MV-4-11 (cell line): Measurements from ENCODE around the gene ZNF276.

Experiments
- DNase-seq: peaks from one replicate; lab custom pipeline; 2025; lab: John Stamatoyannopoulos, UW

ZNF276 gene

DNA sequence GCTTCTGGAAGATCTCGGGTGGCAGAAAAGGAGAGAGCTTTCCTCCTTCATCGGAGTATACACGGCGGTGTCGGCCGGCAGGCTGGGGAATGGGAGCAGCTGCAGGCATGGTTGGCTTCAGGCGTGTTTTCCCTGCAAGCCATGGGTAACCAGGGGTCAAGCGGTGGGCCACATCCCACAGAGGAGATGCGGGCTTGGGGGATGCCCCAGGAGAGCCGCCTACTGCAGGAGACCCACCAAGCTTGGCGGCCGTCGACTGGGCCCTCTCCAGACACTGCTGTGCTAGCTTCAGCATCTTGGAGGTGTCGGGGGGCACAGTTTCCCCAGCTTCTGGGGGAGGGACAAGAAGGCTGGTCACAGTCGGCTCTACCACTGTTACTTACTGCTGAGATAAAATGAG is 4.8 kb upstream of the ZNF276 start:
- DNase-seq, result no peak

DNA sequence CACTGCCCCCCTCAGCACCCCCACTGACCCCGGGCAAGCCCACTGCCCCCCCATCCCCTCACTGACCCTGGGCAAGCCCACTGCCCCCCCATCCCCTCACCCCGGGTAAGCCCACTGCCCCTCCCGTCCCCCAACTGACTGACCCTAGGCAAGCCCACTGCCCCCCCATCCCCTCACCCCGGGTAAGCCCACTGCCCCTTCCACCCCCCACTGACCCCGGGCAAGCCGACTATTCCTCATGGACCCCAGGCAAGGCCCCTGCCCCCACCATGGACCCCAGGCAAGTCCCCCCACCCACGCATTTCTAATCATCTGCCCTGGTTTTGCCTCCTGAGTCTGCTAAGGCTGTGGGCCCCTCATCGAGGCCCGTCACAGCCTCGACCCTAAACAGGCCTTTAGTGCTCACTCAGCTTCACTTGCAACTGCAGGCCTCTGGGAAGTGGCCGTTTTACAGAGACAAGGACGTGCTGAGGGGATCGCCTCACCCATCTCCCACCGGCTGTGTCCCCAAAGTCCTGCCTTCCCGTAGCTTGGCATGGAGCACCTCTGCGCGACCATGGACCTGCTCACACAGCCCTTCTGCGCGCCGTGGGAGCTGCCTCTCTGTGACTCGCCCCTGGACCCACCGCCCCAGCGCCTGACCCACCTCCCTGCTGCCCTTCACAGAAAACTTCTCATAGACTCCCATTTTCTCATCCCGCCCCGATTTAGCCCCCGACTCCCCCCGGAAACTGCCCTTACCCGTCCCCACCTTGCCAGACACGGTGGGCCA is 4.2 kb upstream of the ZNF276 start:
- DNase-seq, result no peak

DNA sequence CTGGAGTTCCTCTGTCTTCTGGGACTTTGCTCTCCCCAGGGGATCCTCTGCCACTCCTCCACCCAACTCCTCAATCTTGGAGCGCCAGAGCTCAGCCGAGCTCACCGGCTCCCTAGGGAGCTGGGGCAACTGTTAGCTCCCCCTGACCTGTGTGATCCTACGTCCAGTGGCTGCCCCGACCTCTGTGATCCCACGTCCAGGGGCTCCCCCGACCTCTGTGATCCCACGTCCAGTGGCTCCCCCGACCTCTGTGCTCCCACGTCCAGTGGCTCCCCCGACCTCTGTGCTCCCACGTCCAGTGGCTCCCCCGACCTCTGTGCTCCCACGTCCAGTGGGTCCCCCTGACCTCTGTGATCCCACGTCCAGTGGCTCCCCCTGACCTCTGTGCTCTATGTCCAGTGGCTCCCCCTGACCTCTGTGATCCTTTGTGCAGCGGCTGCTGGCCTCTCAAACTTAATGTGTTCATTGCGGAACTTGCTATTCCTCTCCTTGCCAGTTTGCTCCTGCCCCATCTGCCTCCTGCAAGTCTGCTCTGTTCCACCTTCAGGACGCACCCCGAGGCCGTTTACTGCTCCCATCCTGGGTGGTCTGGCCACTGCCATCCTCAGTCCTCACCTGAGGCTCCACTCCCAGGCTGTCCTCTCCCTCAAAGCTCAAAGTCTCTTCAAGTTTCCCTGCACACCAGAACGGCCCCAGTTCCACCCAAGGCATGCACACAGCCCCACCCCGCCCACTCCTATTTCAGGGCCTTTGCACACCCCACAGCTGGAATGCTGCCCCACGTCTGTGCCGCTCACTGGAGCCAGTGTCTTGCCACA is 3.4 kb upstream of the ZNF276 start:
- no peak for DNase-seq

DNA sequence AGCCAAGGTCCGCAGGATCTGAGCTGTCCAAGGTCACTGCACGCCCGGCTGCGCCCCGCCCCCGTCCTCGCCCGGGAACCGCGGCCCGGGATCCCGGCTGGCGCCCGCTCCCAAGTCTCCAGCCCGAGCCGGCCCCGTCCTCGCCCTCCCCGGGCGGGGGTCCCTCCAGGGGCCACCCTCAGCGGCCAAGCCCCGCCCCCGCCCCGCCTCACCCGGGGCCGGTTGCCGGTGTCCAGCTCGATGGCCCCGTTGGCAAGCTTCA is 855 bp upstream of the ZNF276 start:
- no peak for DNase-seq

DNA sequence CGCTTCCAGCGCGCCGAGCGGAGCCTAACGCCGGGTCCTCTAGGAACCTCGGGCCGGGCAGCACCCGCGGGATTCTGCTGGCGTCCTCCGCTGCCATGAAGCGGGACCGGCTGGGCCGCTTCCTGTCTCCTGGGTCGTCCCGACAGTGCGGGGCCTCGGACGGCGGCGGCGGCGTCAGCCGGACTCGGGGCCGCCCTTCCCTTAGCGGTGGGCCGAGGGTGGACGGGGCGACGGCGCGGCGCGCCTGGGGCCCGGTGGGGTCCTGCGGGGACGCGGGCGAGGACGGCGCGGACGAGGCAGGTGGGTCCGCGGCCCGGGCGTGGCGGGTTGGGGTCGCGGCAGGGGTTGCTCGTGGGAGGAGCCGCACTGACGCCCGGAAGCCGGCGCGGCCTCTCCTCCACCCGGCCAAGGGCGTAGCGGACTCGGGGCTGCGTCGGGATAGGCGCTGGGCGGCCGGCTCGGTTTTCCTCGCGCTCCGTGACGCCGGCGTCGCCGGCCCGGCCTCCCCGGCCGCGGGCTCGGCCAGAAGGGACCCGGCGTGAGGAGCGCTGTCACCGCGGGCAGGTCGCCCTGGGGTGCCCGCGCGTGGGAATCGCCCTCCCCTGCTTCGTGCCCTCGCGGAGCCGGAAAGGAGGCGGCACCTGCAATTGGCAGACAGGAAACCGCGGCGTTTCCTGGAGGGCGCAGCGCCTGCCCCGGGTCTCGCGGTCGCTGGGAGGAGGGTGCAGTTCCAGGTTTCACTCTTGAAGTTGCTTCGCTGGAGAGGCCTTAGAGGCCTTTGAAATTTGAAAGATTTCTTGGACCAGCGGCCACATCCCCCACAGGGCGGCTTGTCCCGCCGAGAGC is 432 bp downstream of the ZNF276 start:
- DNase-seq, result peak; percentile 80

DNA sequence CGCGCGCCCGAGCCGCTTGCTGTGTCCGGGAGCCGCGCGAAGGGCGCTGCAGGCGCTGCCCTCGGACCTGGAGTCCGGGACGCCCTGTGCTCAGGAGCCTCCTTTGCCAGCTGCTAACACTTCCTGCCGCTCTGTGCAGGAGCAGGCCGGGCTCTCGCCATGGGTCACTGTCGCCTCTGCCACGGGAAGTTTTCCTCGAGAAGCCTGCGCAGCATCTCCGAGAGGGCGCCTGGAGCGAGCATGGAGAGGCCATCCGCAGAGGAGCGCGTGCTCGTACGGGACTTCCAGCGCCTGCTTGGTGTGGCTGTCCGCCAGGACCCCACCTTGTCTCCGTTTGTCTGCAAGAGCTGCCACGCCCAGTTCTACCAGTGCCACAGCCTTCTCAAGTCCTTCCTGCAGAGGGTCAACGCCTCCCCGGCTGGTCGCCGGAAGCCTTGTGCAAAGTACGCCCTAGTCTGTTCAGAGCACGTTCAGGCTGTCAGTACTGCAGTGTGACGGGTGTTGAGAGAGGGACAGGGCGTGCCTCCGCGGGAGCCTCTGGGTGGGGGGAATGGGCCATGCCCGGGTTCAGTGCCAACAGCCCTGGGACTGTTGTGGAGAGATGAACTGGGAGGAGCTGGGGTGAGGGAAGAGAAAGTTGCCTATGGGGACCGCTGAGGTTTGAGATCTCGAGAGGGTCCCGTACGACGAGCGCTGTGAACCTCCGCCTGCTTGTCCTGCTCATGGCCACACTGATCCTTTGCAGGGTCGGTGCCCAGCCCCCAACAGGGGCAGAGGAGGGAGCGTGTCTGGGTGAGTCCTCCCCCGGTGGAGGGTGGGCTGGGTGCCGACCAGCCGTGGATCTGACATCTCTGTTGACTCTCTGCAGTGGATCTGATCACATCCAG is 1.3 kb downstream of the ZNF276 start:
- DNase-seq, result peak; percentile 49

DNA sequence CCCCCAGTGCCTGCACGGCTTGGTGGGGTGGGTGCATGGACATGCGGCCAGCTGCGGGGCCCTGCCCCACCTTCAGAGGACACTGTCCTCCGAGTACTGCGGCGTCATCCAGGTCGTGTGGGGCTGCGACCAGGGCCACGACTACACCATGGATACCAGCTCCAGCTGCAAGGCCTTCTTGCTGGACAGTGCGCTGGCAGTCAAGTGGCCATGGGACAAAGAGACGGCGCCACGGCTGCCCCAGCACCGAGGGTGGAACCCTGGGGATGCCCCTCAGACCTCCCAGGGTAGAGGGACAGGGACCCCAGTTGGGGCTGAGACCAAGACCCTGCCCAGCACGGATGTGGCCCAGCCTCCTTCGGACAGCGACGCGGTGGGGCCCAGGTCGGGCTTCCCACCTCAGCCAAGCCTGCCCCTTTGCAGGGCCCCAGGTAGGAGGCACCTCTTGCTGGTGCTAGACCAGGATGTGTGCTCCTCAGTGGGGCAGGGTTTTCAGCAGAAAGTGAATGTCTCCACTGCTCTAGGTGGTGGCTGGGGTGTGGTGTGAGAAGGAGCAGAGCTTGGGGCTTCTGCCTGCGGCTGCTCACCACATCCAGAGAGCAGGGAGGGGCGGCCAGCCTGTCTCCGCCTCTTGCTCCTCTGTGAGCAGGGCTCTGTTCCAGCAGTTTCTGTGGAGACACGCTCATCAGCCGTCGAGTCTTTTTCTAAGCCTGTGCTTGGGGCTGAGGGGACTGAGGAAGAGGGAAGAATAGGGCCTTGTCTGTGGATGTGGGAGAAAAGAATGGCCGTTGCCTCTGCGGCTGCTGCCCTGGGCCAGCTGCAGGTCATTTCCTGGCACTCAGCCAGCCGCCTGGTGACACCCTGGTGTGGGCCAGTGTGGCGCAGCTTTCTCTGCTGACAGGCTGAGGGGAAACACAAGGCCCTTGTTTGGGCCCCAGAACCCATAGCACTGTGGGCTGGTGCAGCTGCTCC is 2.2 kb downstream of the ZNF276 start:
- DNase-seq, result no peak

DNA sequence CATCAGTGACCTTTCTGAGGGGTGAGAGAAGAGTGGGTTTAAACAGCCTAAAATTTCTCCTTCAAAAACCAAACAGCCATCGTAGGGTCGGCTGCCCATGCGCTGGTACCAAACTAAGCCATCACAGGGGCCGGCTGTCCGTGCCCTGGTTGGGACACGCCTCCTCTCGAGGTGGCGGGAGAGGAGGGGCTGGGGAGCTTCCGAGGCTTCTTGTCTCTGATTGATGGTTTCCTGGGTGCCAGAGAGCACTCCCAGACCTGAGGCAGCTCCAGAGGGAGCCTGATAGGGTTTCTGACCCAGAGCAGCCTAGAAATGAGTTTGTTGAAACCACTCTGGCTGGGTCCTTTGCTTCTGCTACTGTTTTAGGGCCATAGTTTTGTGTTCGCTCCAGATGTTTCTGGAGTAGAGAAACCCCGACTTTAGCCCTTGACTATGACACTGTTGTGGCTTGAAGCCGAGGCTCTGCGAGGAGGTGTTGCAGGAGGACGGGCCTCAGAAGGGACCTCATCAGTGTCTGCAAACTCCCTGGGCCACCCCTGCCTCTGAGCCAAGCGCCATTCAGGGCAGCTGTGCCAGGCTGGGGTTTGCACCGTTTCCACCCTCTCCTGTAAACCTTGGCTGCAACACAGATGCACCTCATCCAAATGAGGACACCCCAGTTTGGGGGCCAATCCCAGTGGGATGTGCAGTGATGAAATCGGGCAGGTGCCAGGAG is 6.2 kb downstream of the ZNF276 start:
- no peak for DNase-seq

DNA sequence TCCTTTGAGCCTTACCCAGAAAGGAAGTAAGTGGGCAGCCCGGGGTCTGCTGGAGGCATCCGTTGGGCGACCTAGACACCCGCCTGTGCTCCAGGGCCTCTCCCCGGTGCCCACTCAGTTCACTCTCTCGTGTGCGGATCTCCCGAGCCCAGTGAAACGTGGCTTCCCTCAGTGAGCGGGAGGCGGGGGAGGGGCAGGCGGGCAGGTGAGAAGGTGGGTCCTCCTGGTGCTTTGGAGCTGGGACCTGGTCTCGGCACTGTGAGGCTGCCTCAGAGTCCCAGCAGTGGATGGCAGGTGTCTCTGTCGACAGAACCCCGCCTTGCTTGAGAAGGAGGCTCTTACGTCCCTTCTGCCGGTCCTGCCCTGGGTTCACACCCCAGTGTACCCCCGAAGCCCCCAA is 8.0 kb downstream of the ZNF276 start:
- no peak for DNase-seq

DNA sequence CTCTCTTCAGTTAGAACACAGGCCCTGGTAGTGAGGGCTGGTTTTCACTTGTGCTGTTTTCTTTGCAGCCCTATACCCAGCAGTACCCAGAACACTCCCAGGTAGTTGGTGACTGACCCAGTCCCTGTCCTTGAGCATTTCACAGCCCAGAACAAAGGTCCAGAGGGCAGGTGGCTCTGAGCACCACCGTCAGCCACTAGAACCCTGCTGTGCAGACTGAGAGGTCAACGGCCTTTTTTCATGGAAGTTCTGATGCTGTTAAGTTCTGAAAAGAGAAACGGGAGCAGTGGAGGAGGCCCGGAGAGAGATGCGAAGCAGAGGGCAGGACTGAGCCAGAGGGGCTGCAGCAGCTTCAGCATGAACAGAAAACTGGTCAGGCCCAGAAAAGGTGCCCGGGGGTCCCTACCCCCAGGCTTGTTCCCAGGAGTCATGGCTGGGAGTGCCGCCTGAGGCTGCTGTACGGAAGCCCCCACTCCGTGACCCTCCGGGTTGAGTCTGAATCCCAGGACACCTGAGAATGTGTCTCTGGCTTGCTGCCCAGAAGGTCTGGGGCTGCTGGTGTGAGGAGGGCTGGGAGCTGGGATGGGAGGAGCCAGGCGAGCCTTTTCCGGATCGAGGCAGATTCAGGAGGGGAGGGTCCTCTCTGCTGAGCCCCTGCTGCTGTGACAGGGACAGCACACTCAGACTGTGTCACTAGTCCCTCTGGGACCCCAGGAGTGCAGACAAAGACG is 8.7 kb downstream of the ZNF276 start:
- DNase-seq, result no peak

DNA sequence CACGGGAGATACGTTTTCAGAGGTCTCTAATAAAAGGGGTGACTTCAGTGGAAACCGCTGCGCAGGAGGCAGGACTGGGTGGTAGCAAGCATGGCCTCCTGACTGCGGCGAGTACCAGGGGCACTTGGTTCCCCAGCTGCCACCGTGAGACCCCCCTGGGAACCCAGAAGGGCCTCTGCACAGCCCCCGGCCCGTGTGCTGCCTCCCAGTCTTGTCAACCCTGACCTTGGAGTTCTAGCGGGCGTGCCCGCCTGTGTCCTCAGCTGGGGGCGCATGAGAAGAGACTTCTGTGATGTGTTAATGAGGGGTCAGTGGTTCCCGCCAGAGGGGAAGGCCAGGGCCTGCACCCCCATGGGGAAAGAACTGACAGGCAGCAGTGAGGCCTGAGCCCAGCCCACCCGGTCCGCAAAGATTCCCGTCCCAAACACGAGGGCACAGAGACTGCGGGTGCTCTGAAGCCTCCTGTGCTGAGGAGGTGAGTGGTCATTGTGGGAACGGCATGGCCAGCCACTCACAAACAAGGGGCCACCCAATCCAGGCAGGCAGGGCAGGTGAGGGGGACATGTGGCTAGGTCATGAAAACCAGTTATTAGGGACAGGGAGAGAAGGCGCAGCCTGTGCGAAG is 9.4 kb downstream of the ZNF276 start:
- no peak for DNase-seq

DNA sequence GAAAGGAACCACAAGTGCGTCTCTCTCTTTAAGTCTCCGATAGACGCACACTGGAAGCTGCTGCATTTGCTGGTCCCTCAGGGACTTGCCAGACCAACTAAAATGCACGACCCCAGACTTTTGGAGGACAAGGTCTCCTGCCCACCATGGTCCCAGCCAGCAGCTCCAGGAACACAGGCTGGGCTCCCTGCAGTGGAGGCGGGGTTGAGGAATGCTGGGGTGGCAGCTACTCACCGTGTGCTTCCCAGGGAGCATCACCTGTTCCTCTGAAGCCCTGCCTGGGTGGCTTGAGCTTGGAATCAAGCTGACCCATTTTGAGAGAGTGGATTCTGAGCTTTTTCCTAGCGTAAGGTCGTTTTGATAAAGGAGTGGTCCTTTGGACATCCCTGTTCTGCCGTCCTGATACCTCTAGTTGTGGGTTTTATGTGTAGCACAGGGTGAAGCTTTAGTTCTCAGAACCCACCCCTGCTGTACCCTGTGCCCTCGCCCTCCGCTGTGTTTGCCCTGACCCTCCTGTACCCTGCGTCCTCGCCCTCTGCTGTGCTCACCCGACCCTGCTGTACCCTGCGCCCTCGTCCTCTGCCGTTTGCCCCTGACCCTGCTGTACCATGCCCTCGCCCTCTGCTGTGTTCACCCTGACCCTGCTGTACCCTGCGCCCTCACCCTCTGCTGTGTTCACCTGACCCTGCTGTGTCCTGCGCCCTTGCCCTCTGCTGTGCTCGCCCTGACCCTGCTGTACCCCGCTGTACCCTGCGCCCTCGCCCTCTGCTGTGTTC is 11.0 kb downstream of the ZNF276 start:
- no peak for DNase-seq

DNA sequence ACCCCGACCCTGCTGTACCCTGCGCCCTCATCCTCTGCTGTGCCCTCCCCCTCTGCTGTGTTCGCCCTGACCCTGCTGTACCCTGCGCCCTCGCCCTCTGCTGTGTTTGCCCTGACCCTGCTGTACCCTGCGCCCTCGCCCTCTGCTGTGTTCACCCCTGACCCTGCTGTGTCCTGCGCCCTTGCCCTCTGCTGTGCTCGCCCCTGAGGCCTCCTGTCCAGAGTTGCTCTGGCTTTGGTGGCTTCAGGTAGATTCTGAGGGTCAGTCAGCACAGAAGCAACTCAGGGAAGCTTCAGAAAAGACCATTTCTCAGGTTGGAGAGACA is 11.5 kb downstream of the ZNF276 start:
- DNase-seq, result no peak

DNA sequence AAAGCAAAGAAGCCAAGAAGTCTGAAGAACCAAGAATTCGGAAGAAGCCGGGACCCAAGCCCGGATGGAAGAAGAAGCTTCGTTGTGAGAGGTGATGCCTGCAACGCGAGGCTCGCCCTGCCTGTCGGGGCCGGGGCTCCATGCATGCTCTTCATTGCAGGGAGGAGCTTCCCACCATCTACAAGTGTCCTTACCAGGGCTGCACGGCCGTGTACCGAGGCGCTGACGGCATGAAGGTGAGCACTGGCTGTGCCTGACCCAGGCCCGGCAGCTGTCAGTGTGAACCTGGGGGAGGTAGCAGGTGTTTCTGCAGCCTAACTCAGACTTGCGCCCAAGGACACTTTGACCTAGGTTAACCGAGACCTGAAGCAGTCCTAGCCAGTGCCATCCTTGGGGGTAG is 12.0 kb downstream of the ZNF276 start:
- DNase-seq, result no peak

DNA sequence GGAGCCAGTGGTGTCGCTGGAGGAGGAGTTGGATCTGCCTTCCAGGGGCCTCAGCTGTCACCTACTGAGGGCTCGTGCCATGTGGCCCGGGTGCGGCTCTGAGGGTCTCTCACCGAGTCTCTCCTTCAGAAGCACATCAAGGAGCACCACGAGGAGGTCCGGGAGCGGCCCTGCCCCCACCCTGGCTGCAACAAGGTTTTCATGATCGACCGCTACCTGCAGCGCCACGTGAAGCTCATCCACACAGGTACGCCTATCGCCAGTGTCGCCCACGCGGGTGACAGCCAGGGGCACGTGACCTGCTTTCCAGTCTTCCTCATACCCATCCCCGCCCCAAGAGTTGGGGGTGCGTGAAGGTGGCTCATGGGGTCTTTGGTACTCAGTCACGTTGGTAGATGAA is 12.5 kb downstream of the ZNF276 start:
- no peak for DNase-seq

DNA sequence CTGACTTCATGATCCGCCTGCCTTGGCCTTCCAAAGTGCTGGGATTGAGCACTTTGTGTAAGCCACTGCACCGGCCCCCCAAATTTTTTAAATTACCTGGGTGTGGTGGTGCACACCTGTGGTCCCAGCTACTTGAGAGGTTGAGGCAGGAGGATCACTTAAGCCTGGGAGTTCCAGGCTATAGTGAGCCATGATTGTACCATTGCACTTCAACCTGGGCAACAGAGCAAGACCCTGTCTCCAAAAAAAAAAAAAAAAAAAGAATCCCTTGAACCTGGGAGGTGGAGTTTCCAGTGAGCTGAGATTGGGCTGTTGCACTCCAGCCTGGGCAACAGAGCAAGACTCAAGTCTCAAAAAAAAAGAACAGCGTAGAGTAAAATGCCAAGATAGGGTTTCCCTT is 15.2 kb downstream of the ZNF276 start:
- no peak for DNase-seq

DNA sequence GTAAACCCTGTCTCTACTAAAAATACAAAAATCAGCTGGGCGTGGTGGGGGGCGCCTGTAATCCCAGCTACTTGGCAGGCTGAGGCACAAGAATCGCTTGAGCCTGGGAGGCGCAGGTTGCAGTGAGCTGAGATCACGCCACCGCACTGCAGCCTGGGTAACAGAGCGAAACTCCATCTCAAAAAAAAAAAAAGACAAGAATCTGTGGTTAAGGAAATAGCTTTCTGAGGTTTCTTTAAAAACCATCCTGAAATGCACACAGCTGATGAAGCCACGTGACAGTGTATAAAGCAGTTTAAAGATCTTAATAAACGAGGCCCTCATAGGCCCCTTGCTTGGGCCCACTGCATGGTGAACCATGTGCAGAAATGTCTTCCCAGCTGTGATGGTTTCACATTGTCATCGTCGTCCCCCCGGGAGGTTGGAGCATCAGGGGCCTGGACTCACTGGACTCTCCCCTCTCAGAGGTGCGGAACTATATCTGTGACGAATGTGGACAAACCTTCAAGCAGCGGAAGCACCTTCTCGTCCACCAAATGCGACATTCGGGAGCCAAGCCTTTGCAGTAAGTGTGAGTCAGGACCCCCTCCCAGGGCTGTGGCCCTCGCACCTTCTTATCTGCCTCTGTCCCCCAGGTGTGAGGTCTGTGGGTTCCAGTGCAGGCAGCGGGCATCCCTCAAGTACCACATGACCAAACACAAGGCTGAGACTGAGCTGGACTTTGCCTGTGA is 16.2 kb downstream of the ZNF276 start:
- peak; percentile 43 for DNase-seq

DNA sequence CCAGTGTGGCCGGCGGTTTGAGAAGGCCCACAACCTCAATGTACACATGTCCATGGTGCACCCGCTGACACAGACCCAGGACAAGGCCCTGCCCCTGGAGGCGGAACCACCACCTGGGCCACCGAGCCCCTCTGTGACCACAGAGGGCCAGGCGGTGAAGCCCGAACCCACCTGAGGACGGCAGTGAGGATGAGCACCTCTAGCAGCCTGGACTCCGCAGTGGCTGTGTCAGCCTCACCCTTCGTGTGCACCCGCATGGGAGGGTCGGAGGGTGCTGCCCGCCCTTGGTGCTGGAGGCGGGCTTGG is 16.7 kb downstream of the ZNF276 start:
- no peak for DNase-seq
